Activated CD8-positive, alpha-beta T cell treated with anti-CD3 and anti-CD28 coated beads, Interleukin-2, amount 10 ng/mL, durations not matched to agents 7 days and 5 days (primary cell): ENCODE measurements around the gene SMIM7. TPM values are rescaled to one million over a fixed set of nuclear protein-coding genes. Genes with fewer than 3 reads are reported as not detected.
A peak's percentile ranks its signal among the peaks of the same experiment; 100 is the strongest.

ENCODE experiments used
- ATAC-seq: fragments of 150-1000 bp; cut with Tn5 transposase; one replicate; pipeline ENCODE4 v1.10.0; 2021; ENCODE audit warnings: moderate library complexity
- CTCF ChIA-PET: fragments of 350-600 bp; sonication (Branson Sonifier 250); formaldehyde crosslinking; loops from one replicate; lab custom pipeline; 2021; ENCODE audit warnings: antibody characterized with exemption; lab: Charles Lee
- POLR2A ChIA-PET: fragments of 350-600 bp; sonication (Branson Sonifier 250); formaldehyde crosslinking; loops from one replicate; lab custom pipeline; 2021; ENCODE audit warnings: antibody characterized with exemption; lab: Charles Lee
- DNase-seq: peaks from one replicate; pipeline ENCODE4 v3.0.0-alpha.2; 2020
- H3K27ac Mint-ChIP-seq: one replicate; pipeline ENCODE4 v1.8.0; 2021; ENCODE audit warnings: mild to moderate bottlenecking, mixed read lengths
- H3K27me3 Mint-ChIP-seq: one replicate; pipeline ENCODE4 v1.8.0; 2021; ENCODE audit warnings: low read depth, mixed read lengths
- H3K36me3 Mint-ChIP-seq: one replicate; pipeline ENCODE4 v1.8.0; 2021; ENCODE audit warnings: low read depth, mixed read lengths
- H3K4me1 Mint-ChIP-seq: one replicate; pipeline ENCODE4 v1.8.0; 2021; ENCODE audit warnings: low read depth, mixed read lengths
- H3K4me3 Mint-ChIP-seq: one replicate; pipeline ENCODE4 v1.8.0; 2021; ENCODE audit warnings: mild to moderate bottlenecking, mixed read lengths
- H3K9me3 Mint-ChIP-seq: one replicate; pipeline ENCODE4 v1.8.0; 2022; ENCODE audit warnings: mixed read lengths; ENCODE audit not compliant: insufficient read depth
- total RNA-seq, 2 experiments: library from RNA; stranded (reverse); gene quantifications; one replicate each; pipeline ENCODE4 v1.2.3, GENCODE V29; 2021

SMIM7 gene
- total RNA-seq, 2 experiments from 2014 or later = 51.5 to 53.5 TPM

DNA sequence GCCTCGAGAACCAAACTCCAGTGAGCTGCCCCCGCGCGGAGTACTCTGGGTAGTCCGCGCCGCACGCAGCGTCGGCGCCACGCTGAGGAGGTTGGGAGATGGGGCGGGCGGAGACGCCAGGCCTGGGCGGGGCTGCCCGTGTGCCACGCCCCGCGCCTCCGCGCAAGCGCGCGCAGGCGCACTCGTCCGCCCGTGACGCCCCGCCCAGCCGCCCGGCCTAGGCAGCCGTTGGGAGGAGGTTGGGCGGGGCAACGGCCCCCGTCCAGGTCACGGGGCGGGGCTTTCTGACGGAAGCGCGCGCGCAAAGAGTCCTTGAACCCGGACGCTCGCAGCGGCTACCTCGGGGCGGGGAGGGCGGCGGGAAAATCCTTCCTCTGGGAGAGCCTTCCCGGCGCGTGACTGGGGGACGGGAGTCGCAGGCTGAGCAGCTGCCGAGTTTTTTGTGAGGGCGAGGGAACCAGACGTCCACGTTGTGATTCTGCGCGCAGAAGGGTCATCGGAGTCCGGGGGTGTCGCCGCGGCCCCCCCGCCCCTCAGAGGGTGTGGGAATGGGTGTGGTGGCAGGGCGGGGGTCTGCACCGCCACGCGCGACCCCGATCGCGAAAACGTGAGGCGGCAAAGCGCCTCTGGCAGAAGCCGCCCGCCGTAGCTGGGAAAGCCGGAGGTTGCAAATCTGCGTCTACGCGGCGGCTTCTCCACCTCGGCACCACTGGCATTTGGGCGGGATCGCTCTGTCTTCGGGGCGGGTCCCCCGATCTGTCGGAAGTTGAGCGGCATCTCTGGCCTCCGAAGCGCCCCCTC is 31.6 kb downstream of the SMIM7 start, which contains the start of gene MED26:
MED26 (minus strand) TSS at position 22 of the 801 bp plus-strand sequence. CDS start 261 bp downstream, outside the sequence.
- Mint-ChIP-seq H3K27ac (peak within 1 kb of the TSS; percentile 100), H3K4me1 (peaks cover 43% of the 10 kb centered on the region), H3K36me3 (peaks cover 51% of the 10 kb centered on the region), H3K27me3 (no peaks in the 10 kb centered on the region), H3K4me3 (peak within 1 kb of the TSS; percentile 99), H3K9me3 (no peaks in the 10 kb centered on the region)
- POLR2A ChIA-PET = interaction anchor here (0.6 to 3.9 kb wide), 22 partner anchors 9 to 476 kb away, joined by 3 to 27 read pairs (median 4); partner anchors contain the start of genes C19orf44, CALR3, CHERP and SLC35E1
- CTCF ChIA-PET = interaction anchor here (1.1 to 2.5 kb wide), 2 partner anchors 40 to 85 kb away, joined by 3 to 18 read pairs; no protein-coding TSS in a partner anchor
- peak; percentile 96 for DNase-seq
- ATAC-seq = peak; percentile 94

DNA sequence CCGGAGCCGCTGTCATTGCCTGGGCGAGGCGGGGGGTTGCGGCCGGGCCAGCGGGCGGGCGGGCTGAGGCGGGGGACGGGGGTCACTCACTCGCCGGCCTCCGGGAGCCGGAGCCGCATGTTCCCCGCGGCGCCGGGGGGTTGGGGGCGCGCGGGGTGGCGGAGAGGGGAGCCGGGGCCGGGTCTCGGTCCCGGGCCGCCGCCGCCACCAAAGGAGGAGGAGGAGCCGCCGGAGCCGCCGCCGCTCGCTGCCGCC is 32.1 kb downstream of the SMIM7 start:
- H3K27me3 Mint-ChIP-seq = no peaks in the 10 kb centered on the region
- DNase-seq (no peak), ATAC-seq (no peak)
- H3K4me3 Mint-ChIP-seq = peak overlapping the region; percentile 91
- no peaks in the 10 kb centered on the region for H3K9me3 Mint-ChIP-seq
- peaks cover 43% of the 10 kb centered on the region for H3K4me1 Mint-ChIP-seq
- CTCF ChIA-PET = interaction anchor here (1.3 to 2.5 kb wide), 2 partner anchors 35 to 39 kb away, joined by 3 to 18 read pairs; no protein-coding TSS in a partner anchor
- peaks cover 51% of the 10 kb centered on the region for H3K36me3 Mint-ChIP-seq
- H3K27ac Mint-ChIP-seq = peak overlapping the region; percentile 100
- POLR2A ChIA-PET = interaction anchor here (0.6 to 3.9 kb wide), 17 partner anchors 10 to 475 kb away, joined by 3 to 27 read pairs (median 7); partner anchors contain the start of genes C19orf44, CALR3, CHERP and SLC35E1

DNA sequence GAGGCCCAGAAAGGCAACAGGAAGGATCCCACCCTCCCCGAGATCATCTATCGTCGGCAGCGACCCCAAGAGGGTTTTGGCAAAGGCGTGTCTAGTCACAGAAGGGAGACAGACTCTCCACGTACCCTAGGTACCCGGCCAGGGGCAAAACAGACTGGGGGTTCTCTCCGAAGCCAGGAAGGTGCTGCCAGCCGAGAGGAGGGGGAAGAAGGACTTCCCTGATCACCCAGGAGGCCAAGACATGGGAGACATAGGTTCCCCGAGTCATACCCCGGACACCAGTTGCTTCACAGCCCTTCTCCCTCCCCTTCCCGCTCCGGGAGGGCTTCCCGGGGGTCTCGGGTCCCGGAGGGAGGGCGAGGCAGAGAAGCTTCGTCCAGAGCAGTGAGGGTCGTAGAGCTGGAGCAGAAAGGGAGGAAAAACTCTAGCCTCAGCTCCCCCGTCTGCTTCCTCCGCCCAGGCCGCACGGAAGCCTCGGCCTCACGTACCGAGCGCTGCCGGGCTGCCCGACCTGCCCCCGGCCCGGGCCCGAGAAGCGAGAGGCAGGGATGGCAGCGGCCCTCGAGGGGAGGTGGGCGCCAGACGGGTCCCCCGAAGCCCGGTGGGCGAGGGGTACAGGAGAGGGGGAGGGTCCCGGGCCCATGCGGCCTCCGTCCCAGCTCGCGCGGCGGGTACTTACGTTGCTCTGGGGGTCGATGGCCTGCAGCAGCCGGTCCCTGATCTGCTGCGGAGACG is 32.6 kb downstream of the SMIM7 start:
- H3K27ac Mint-ChIP-seq = peak overlapping the region; percentile 91
- DNase-seq = peak; percentile 39
- peak overlapping the region; percentile 91 for H3K4me3 Mint-ChIP-seq
- ATAC-seq = no peak
- CTCF ChIA-PET = interaction anchor here (1.0 to 2.5 kb wide), 3 partner anchors 35 to 82 kb away, joined by 3 to 18 read pairs (median 3); no protein-coding TSS in a partner anchor
- peaks cover 43% of the 10 kb centered on the region for H3K4me1 Mint-ChIP-seq
- no peaks in the 10 kb centered on the region for H3K27me3 Mint-ChIP-seq
- H3K36me3 Mint-ChIP-seq = peaks cover 51% of the 10 kb centered on the region
- POLR2A ChIA-PET = interaction anchor here (0.6 to 3.9 kb wide), 17 partner anchors 10 to 530 kb away, joined by 3 to 27 read pairs (median 5); partner anchors contain the start of genes CHERP, SLC35E1, SMIM7 and TMEM38A
- no peaks in the 10 kb centered on the region for H3K9me3 Mint-ChIP-seq

DNA sequence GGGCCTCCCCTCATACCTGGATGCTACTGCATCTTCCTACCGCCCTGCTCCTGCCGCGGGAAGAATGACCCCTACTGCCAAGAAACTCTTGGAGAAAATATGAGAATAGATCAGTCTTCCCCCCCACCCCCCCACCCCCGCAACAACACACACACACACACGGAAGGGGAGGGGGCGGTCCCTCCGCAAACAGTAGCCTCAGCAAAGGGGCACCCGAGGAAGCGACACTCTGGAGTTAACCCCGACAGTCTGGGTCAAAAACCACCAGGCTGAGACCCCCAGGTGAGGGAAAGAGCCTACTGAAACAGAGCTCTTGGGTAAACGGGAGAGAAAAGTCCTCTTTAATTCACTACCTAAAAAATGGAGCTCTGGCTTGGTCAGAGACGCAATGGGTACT is 33.1 kb downstream of the SMIM7 start:
- H3K27me3 Mint-ChIP-seq = no peaks in the 10 kb centered on the region
- CTCF ChIA-PET = interaction anchor here (1.0 to 2.5 kb wide), 3 partner anchors 34 to 81 kb away, joined by 3 to 18 read pairs (median 3); no protein-coding TSS in a partner anchor
- no peaks in the 10 kb centered on the region for H3K9me3 Mint-ChIP-seq
- ATAC-seq (no peak), DNase-seq (peak; percentile 22)
- peaks cover 48% of the 10 kb centered on the region for H3K36me3 Mint-ChIP-seq
- POLR2A ChIA-PET = interaction anchor here (0.6 to 3.9 kb wide), 15 partner anchors 9 to 529 kb away, joined by 3 to 27 read pairs (median 5); partner anchors contain the start of genes CHERP, SLC35E1, SMIM7 and TMEM38A
- H3K4me1 Mint-ChIP-seq = peaks cover 40% of the 10 kb centered on the region
- peak overlapping the region; percentile 91 for H3K27ac Mint-ChIP-seq
- H3K4me3 Mint-ChIP-seq = peak overlapping the region; percentile 91

DNA sequence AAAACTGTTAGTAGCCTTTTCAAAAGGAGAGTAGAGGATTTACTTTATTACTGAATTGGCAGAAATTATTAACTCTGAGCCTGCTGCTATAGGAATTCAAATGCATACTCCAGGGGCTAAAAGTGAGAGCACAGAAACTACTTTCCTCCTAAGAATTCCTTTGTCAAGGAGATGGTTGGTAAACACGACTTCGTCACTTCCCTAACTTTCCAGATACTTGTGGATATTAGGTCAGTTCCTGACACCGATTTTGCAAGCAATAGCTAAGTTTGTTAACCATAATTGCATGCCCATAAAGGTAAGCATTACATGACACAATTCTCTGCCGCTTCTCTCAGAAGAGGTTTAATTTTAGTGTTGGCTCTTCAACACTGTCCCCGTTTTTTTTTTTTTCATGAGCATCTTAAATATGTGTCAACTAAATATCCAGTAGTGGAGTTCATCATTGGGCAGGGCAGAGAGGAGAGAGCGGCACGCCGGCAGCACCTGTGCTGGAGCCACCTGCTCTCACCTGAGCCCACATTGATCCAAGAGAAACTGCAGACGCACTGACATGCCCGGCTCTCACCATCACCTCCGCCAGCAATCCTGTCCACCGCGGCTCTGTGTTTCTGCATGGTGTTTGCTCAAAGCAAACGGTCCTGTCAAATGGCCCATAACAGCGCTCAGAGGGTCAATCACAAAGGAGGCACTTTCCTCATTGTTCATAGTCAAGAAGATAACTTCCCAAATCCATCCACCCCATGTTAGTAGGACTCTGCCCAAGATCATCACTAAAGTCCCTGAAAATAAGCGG is 34.6 kb downstream of the SMIM7 start:
- Mint-ChIP-seq H3K4me3 (peak overlapping the region; percentile 10), H3K27ac (no peak overlapping the region), H3K4me1 (peaks cover 36% of the 10 kb centered on the region), H3K9me3 (no peaks in the 10 kb centered on the region), H3K27me3 (no peaks in the 10 kb centered on the region), H3K36me3 (peaks cover 37% of the 10 kb centered on the region)
- ChIA-PET CTCF (no interaction called here), POLR2A (interaction anchor here (0.7 to 3.9 kb wide), 3 partner anchors 18 to 38 kb away, joined by 3 to 24 read pairs (median 3); no protein-coding TSS in a partner anchor)
- DNase-seq = no peak
- no peak for ATAC-seq

DNA sequence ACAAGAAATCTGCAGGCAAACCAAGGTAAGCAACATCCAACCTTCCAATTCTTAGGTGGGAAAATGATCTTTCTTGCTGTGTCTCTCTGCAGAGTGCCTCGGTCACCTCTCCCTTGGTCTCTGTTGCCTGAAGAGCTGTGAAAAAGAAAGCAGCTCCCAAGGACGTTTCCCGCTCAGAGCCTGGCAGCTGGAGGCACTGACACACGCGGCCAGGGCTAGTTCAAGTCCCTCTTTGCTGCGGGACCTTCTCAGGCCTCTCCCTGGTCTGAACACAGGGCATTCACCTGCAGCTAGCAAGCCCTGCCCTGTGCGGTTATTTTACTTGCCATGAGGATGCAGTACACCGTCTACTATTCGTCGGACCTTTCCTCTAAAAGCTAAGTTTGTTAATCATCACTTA is 35.7 kb downstream of the SMIM7 start:
- H3K9me3 Mint-ChIP-seq = no peaks in the 10 kb centered on the region
- H3K36me3 Mint-ChIP-seq = peaks cover 33% of the 10 kb centered on the region
- H3K27ac Mint-ChIP-seq = no peak overlapping the region
- no peaks in the 10 kb centered on the region for H3K27me3 Mint-ChIP-seq
- ChIA-PET CTCF (interaction anchor here (0.9 to 1.0 kb wide), 2 partner anchors 30 to 37 kb away, joined by 3 read pairs; no protein-coding TSS in a partner anchor), POLR2A (interaction anchor here (0.6 to 1.7 kb wide), 3 partner anchors 9 to 37 kb away, joined by 3 to 6 read pairs (median 4); partner anchors contain the start of gene SMIM7)
- H3K4me1 Mint-ChIP-seq = peaks cover 42% of the 10 kb centered on the region
- ATAC-seq = no peak
- DNase-seq = no peak
- H3K4me3 Mint-ChIP-seq = no peak overlapping the region

DNA sequence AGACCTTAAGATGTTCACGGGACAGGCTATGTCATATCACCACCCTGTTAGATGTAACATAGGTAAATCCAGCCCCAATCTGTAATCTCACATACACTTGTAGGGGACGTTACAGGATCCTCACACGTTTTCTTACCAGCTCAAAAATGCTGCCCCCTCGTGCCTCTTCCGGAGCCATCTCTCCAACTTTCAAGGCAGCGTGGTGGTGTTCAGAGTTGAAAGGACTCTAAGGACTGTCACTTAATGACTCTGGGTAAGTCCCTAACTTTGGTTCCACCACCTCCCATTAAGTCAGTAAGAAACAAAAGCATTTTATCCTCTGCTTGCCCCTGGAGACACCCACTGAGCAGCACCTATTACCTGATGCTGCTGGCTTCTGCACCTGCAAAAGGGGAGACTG is 36.4 kb downstream of the SMIM7 start:
- DNase-seq (no peak), ATAC-seq (no peak)
- H3K9me3 Mint-ChIP-seq = no peaks in the 10 kb centered on the region
- H3K27ac Mint-ChIP-seq = no peak overlapping the region
- POLR2A ChIA-PET = interaction anchor here (1.7 kb wide), 1 partner anchor 36 kb away, joined by 4 read pairs; the partner anchor contains the start of gene SMIM7
- CTCF ChIA-PET = interaction anchor here (1.0 kb wide), 1 partner anchor 31 kb away, joined by 3 read pairs; no protein-coding TSS in a partner anchor
- H3K4me1 Mint-ChIP-seq = peaks cover 44% of the 10 kb centered on the region
- peaks cover 31% of the 10 kb centered on the region for H3K36me3 Mint-ChIP-seq
- no peaks in the 10 kb centered on the region for H3K27me3 Mint-ChIP-seq
- H3K4me3 Mint-ChIP-seq = no peak overlapping the region

DNA sequence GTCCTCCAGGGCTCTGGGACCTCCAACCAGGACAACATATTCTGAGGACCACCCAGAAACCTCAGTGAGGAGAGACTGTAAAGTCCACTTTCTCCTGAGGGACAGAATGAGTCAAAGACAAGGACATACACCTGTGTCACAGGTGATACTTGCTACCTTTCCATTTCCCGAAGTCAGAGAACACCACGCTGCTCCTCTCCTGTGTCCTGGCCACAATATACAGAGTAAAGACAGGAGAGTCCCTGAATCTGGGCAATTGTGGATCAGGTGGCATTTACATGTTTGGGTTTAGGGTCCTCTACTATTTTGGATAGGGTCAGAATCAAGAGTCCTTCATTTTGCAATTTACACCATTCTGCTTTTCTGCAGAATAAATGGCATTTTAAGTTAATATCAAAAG is 36.9 kb downstream of the SMIM7 start:
- Mint-ChIP-seq H3K9me3 (no peaks in the 10 kb centered on the region), H3K4me1 (peaks cover 47% of the 10 kb centered on the region), H3K27me3 (no peaks in the 10 kb centered on the region), H3K4me3 (no peak overlapping the region), H3K27ac (no peak overlapping the region), H3K36me3 (peaks cover 29% of the 10 kb centered on the region)
- DNase-seq (no peak), ATAC-seq (no peak)
- ChIA-PET CTCF (no interaction called here), POLR2A (interaction anchor here (0.6 to 1.7 kb wide), 2 partner anchors 19 to 36 kb away, joined by 3 to 4 read pairs; partner anchors contain the start of gene SMIM7)

DNA sequence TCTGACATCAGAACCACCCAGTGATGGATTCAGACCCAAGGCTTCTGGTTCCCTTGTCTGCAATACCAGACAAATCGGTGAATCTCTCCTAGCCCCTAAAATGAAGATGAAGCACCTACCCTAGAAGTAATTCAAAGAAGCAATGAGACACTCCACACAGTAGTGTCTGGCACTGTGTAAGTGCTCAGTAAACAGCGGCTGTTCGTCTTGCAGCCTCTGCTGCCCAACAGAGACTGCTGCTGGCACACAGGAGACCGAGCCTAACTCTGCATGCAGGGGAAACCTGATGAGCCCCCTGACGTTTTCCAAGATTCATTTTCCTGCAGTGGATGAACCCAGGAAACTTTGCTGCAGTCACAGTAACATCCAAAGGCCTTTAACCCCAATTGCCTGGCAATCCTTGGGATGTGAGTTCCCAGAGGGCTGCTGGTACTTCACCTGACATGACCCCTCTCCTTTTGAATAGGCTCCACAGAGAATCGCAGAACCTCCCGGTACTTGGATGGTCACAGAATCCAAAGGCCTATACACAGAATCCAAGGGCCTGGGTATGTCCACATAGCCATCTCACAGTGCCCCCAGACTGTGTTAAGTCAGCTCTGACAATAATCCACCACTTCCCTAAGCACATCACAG is 38.7 kb downstream of the SMIM7 start:
- ATAC-seq (no peak), DNase-seq (no peak)
- Mint-ChIP-seq H3K27ac (no peak overlapping the region), H3K4me3 (no peak overlapping the region), H3K4me1 (peaks cover 60% of the 10 kb centered on the region), H3K27me3 (no peaks in the 10 kb centered on the region), H3K9me3 (no peaks in the 10 kb centered on the region), H3K36me3 (peaks cover 21% of the 10 kb centered on the region)
- POLR2A ChIA-PET = no interaction called here
- CTCF ChIA-PET = no interaction called here

DNA sequence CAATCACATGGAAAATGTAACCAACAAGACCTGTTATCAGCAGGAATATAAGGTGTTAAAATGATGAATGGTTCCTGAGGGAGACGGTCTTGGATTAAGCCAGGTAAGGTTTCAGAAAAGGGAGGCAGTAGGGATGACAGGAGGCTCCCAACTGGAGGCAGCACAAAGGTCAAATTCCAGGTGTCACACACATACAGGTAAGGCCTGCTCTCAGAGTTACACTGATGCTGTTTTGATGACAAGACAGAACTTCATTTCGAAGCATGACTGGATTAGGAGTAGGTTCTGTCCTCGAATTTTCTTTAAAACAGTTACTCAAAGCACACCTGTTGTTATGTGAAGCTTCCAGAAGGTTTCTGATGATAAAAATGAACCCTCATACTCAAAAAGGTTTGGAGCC is 39.4 kb downstream of the SMIM7 start:
- no peak for ATAC-seq
- Mint-ChIP-seq H3K4me3 (no peak overlapping the region), H3K27ac (peak overlapping the region; percentile 30), H3K27me3 (no peaks in the 10 kb centered on the region), H3K4me1 (peaks cover 60% of the 10 kb centered on the region), H3K36me3 (peaks cover 14% of the 10 kb centered on the region), H3K9me3 (no peaks in the 10 kb centered on the region)
- CTCF ChIA-PET = no interaction called here
- POLR2A ChIA-PET = no interaction called here
- no peak for DNase-seq
